ENCODE data around the gene ATF3.

The ATF3 gene

DNA sequence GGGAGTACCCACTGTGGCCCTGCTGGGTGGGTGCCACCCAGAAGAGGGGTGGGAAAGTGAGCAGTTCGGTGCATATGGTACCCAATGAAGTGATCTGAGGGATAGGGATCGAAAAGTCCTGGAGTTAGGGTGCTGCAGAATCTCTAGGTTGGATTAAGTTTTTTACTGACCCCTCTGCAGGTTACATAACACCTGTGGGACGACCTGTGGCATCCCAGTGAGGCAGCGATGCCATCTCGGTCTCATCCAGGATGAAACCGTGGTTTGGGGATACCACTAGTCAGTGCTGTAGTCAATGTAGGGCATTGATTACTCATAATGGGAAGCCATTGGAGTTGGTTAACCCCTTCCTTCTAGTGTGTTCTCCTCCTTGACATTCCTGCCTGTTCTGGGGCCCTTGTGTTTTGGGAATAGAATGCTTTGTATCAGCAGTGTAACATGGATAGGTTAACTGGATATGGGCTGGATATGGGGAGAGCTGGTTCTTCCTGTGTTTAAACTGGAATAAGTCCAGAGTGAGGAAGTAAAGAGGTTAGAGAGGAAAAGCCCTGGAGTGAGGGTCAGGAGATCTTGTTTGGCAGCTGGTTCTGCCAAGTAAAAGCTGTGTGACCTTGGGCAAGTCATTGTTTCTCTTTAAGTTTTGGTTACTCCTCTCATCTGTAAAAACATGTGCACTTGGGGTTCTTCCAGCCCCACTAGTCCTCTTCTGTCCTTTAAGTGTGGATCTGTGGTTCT is 42.8 kb upstream of the ATF3 start:
- H3K79me2 ChIP-seq (ENCODE audit: control insufficient read depth, low read length), result no peaks in the 10 kb centered on the region
- TF ChIP-seq, protein P1, sequence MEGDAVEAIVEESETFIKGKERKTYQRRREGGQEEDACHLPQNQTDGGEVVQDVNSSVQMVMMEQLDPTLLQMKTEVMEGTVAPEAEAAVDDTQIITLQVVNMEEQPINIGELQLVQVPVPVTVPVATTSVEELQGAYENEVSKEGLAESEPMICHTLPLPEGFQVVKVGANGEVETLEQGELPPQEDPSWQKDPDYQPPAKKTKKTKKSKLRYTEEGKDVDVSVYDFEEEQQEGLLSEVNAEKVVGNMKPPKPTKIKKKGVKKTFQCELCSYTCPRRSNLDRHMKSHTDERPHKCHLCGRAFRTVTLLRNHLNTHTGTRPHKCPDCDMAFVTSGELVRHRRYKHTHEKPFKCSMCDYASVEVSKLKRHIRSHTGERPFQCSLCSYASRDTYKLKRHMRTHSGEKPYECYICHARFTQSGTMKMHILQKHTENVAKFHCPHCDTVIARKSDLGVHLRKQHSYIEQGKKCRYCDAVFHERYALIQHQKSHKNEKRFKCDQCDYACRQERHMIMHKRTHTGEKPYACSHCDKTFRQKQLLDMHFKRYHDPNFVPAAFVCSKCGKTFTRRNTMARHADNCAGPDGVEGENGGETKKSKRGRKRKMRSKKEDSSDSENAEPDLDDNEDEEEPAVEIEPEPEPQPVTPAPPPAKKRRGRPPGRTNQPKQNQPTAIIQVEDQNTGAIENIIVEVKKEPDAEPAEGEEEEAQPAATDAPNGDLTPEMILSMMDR (IDR thresholded peaks at IDR 0.05; ENCODE audit: low read depth, low read length, poor library complexity, severe bottlenecking), result no peak
- no peak for TF ChIP-seq EZH2phosphoT487 (IDR thresholded peaks at IDR 0.05; ENCODE audit: borderline replicate concordance, low read length)
- H3K9me3 ChIP-seq (ENCODE audit: control insufficient read depth, insufficient read depth, low read length), result no peaks in the 10 kb centered on the region
- H3K4me1 ChIP-seq (ENCODE audit: control insufficient read depth, low read length), result peaks cover 11% of the 10 kb centered on the region
- no peak overlapping the region for H3K4me2 ChIP-seq (ENCODE audit: low read length)
- peaks cover 39% of the 10 kb centered on the region for H3K27me3 ChIP-seq (ENCODE audit: control insufficient read depth, low read length)
- no peaks in the 10 kb centered on the region for H3K9me2 ChIP-seq (replicated peaks; ENCODE audit: control insufficient read depth, low read length)
- H3K27ac ChIP-seq (ENCODE audit: low read depth, low read length), result no peak overlapping the region
- H3K4me3 ChIP-seq (ENCODE audit: low read length), result no peak overlapping the region
- no peaks in the 10 kb centered on the region for H4K20me1 ChIP-seq (ENCODE audit: control insufficient read depth, insufficient read depth, low read depth, low read length)
- no peaks in the 10 kb centered on the region for H3F3A ChIP-seq (ENCODE audit: control insufficient read depth, insufficient read depth)
- no peaks in the 10 kb centered on the region for H3K36me3 ChIP-seq (ENCODE audit: control insufficient read depth, low read length)

DNA sequence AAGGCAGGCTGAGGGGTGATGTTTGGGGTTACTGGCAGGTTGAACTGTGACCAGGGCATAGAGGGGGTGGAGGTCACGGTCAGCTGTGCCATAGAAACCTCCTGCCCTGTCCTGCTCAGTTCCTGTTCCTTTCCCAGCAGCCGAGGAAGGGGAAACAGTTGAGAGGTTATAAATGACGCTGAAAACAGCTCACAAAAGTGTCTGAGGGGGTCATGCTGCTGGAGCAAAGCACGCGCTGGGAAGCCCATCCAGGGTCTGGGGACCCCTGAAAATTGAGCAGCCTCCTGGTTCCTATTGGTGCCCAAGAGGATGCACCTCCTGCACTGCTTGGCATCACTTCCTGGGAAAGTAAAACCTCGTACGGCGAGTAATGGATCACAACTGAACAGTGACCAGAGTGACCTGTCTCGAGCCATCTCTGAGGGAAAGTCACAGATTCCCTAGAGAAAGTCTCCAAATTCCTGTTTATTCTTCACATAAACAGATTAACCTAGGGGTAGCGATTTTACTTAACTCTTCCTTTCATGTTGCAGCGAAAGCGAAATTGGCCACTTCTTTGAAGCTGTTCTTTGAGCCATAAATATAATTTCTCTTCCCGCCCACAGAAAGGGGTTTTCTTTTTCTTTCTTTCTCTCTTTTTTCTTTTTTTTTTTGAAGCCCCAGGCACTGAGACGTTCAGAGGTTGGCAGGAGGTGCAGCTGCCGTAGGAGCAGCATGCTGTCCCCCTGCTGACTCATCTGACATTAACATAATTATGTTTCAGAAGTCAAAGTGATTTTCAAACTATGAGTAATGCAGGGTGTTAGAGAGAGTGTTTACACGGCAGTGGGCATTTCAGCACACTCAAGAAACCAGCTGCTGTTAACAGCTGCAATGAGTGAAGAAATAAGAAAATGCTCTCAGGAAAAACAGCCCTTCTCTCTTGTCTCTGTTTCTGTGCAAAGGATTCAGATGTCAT is 41.8 kb upstream of the ATF3 start:
- no peak for TF ChIP-seq EZH2phosphoT487 (IDR thresholded peaks at IDR 0.05; ENCODE audit: borderline replicate concordance, low read length)
- TF ChIP-seq, protein P1 (IDR thresholded peaks at IDR 0.05; ENCODE audit: low read depth, low read length, poor library complexity, severe bottlenecking), result no peak
- no peak overlapping the region for H3K27ac ChIP-seq (ENCODE audit: low read depth, low read length)

DNA sequence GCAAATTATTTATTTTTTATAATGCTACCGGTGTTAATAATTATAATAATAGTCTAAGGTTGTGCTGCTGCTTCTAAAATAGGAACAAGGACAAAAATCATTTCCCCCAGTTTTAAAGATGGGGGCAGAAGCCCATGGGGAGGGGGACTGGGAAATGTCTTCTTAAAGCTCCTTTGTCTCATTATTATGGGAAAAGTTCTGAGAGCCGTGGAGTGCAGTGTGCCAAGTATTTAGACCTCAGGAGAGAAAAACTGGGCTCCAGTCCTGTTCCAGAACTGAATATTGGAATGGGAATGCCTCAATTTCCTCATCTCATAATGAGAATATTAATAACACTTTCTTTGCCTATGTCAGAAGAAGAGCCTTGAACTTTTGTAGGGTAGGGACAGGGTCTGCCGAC is 40.9 kb upstream of the ATF3 start:
- no peaks in the 10 kb centered on the region for H4K20me1 ChIP-seq (ENCODE audit: control insufficient read depth, insufficient read depth, low read depth, low read length)
- H3K4me2 ChIP-seq (ENCODE audit: low read length), result no peak overlapping the region
- no peaks in the 10 kb centered on the region for H3K79me2 ChIP-seq (ENCODE audit: control insufficient read depth, low read length)
- H3K9me2 ChIP-seq (replicated peaks; ENCODE audit: control insufficient read depth, low read length), result no peaks in the 10 kb centered on the region
- TF ChIP-seq, protein P1 (IDR thresholded peaks at IDR 0.05; ENCODE audit: low read depth, low read length, poor library complexity, severe bottlenecking), result no peak
- H3K4me3 ChIP-seq (ENCODE audit: low read length), result no peak overlapping the region
- peaks cover 11% of the 10 kb centered on the region for H3K4me1 ChIP-seq (ENCODE audit: control insufficient read depth, low read length)
- H3K27ac ChIP-seq (ENCODE audit: low read depth, low read length), result no peak overlapping the region
- H3K36me3 ChIP-seq (ENCODE audit: control insufficient read depth, low read length), result no peaks in the 10 kb centered on the region
- H3F3A ChIP-seq (ENCODE audit: control insufficient read depth, insufficient read depth), result no peaks in the 10 kb centered on the region
- no peaks in the 10 kb centered on the region for H3K9me3 ChIP-seq (ENCODE audit: control insufficient read depth, insufficient read depth, low read length)
- peaks cover 39% of the 10 kb centered on the region for H3K27me3 ChIP-seq (ENCODE audit: control insufficient read depth, low read length)

More for the DNA sequence above, 41.8 kb upstream of the ATF3 start:
- H3K4me1 ChIP-seq (ENCODE audit: control insufficient read depth, low read length), result peaks cover 11% of the 10 kb centered on the region
- peak overlapping the region; percentile 53 for H3K4me3 ChIP-seq (ENCODE audit: low read length)
- no peaks in the 10 kb centered on the region for H3K9me2 ChIP-seq (replicated peaks; ENCODE audit: control insufficient read depth, low read length)
- H3K9me3 ChIP-seq (ENCODE audit: control insufficient read depth, insufficient read depth, low read length), result no peaks in the 10 kb centered on the region
- no peaks in the 10 kb centered on the region for H3K36me3 ChIP-seq (ENCODE audit: control insufficient read depth, low read length)
- no peaks in the 10 kb centered on the region for H3F3A ChIP-seq (ENCODE audit: control insufficient read depth, insufficient read depth)
- H4K20me1 ChIP-seq (ENCODE audit: control insufficient read depth, insufficient read depth, low read depth, low read length), result no peaks in the 10 kb centered on the region
- peak overlapping the region; percentile 59 for H3K4me2 ChIP-seq (ENCODE audit: low read length)
- no peaks in the 10 kb centered on the region for H3K79me2 ChIP-seq (ENCODE audit: control insufficient read depth, low read length)
- H3K27me3 ChIP-seq (ENCODE audit: control insufficient read depth, low read length), result peaks cover 39% of the 10 kb centered on the region
